K562 (cell line): Measurements from ENCODE around the gene FPGS. TPM values are rescaled to one million over a fixed set of nuclear protein-coding genes. Genes with fewer than 3 reads are reported as not detected.

Experiments
- BHLHE40 ChIP-seq: IDR thresholded peaks from 2 replicates; pipeline ENCODE4 v1.6.1; 2011; ENCODE audit warnings: low read length, improper control_type of control experiment
- CBFB ChIP-seq: sonication (generic); formaldehyde crosslinking; IDR thresholded peaks from 2 replicates; pipeline ENCODE4 v1.4.0; 2020; ENCODE audit warnings: mild to moderate bottlenecking, missing genetic modification reagents
- GATA2 ChIP-seq: sonication (generic); formaldehyde crosslinking; IDR thresholded peaks from 2 replicates; pipeline ENCODE4 v1.4.0; 2020; ENCODE audit warnings: mild to moderate bottlenecking, missing genetic modification reagents
- POLR2G ChIP-seq: fragments of 200-400 bp; formaldehyde crosslinking; IDR thresholded peaks from 2 replicates; pipeline ENCODE4 v1.6.1; 2017; ENCODE audit warnings: low read depth, mild to moderate bottlenecking, antibody characterized with exemption, low read length, moderate library complexity
- RAD51 ChIP-seq: fragments of 450-650 bp; IDR thresholded peaks from 2 replicates; pipeline ENCODE4 v1.7.1; 2016; ENCODE audit warnings: low read depth, mild to moderate bottlenecking, borderline replicate concordance
- SNIP1 ChIP-seq: fragments of 450-650 bp; IDR thresholded peaks from 2 replicates; pipeline ENCODE4 v1.7.1; 2017; ENCODE audit warnings: low read depth, mild to moderate bottlenecking
- ZNF57 ChIP-seq: fragments of 450-650 bp; formaldehyde crosslinking; IDR thresholded peaks from 2 replicates; pipeline ENCODE4 v1.4.0; 2020; ENCODE audit warnings: mild to moderate bottlenecking, moderate library complexity
- polyA plus RNA-seq, 8 experiments: library from polyadenylated mRNA; depleted of rRNA in 4 of 8; stranded (reverse) in 5 of 8; unstranded in 3 of 8; fragments of >200 nt; fragmentation: Nextera tagmentation in 2 of 8; fragmentation: Illumina TruSeq in 1 of 8; extraction: Ambion mirVana in 2 of 8; extraction: Trizol in 1 of 8; gene quantifications; 2 replicates each; pipeline versions ENCODE4 v1.2.1 to v1.2.3, GENCODE V29; 2011 to 2014; ENCODE audit warnings: inconsistent platforms in 1 of 8, missing spikeins in 1 of 8
- total RNA-seq, 7 experiments: library from RNA; depleted of rRNA in 6 of 7; stranded (reverse); fragments of >200 nt in 6 of 7; fragmentation: Illumina TruSeq in 2 of 7; extraction: Trizol in 2 of 7; gene quantifications; 2 replicates each; pipeline versions ENCODE4 v1.2.1 to v1.2.3, GENCODE V29; 2011 to 2021; ENCODE audit warnings: low replicate concordance in 1 of 7
- TF ChIP-seq, protein P1 (sequence below): fragments of 450-650 bp; IDR thresholded peaks from 2 replicates; pipeline ENCODE4 v1.6.1; 2017; ENCODE audit warnings: antibody characterized with exemption, mild to moderate bottlenecking
- TF ChIP-seq, protein P2 (sequence below), 2 experiments: IDR thresholded peaks; 2 replicates each; pipeline ENCODE4 v1.6.1; 2011; ENCODE audit warnings: borderline replicate concordance in 1 of 2, control low read depth in 1 of 2, low read depth in 1 of 2, low read length in 1 of 2, mild to moderate bottlenecking in 1 of 2, mixed read lengths in 1 of 2, moderate library complexity in 1 of 2; ENCODE audit not compliant: insufficient read depth in 1 of 2, insufficient read length in 1 of 2, poor library complexity in 1 of 2, severe bottlenecking in 1 of 2; ENCODE audit errors: extremely low read depth in 1 of 2
- TF ChIP-seq, protein P3 (sequence below): sonication (generic); formaldehyde crosslinking; IDR thresholded peaks from 2 replicates; pipeline ENCODE4 v1.4.0; 2020; ENCODE audit warnings: mild to moderate bottlenecking, missing genetic modification reagents
- TF ChIP-seq, protein P4 (sequence below): sonication (generic); formaldehyde crosslinking; IDR thresholded peaks from 2 replicates; pipeline ENCODE4 v1.8.1; 2023; ENCODE audit warnings: mild to moderate bottlenecking, missing genetic modification reagents
- TF ChIP-seq, protein P5 (sequence below): IDR thresholded peaks from 3 replicates; pipeline ENCODE4 v1.6.1; 2011; ENCODE audit warnings: borderline replicate concordance, mild to moderate bottlenecking, moderate library complexity; ENCODE audit not compliant: insufficient read length; ENCODE audit errors: extremely low read depth

FPGS gene
- total and polyA plus RNA-seq, 9 of the 15 experiments (the other 6 are each of a cell fraction or from before 2014, with no cell fraction given) = 0.84 to 86.4 (median 59.2) TPM

DNA sequence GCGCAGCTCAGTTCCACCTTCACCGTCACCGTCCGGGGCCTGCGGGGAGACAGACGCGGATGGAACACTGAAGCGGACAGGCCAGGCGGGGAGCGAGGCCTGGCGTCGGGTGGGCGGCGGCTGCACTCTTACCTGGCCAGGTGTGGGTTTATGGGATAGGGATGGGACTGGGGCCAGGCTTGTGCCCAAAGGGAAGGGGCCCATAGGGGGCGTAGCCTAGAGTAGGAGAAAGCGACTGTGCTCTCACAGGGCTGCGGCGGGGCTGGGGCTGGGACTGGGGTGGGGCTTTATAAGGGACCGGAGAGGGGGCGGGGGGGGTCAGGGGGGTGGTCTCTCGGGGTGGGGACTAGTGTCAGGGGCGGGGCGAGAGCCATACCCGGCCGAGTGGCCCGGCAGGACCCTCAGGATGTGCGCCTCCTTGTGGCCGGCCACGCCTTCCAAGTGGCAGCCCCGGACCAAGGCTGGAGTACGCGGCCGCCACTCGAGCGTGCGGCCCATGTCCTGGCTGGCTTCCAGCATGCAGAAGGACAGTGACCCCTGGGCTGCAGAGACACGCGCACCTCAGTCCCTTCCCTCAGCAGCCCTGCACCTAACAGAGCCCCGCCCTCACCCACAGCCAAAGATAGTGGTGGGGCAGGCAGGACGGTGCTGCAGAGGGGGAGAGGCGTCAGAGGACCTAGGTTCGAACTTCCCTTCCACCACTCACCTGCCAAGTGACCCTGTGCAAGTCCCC is 22.8 kb downstream of the FPGS start (continued):
- TF ChIP-seq BHLHE40 (peak; percentile 58), SNIP1 (no peak), POLR2G (peak; percentile 69), ZNF57 (CRISPR knock-in tag) (no peak), CBFB (CRISPR knock-in tag) (no peak), GATA2 (CRISPR knock-in tag) (no peak), RAD51 (no peak)
- TF ChIP-seq, protein P1, sequence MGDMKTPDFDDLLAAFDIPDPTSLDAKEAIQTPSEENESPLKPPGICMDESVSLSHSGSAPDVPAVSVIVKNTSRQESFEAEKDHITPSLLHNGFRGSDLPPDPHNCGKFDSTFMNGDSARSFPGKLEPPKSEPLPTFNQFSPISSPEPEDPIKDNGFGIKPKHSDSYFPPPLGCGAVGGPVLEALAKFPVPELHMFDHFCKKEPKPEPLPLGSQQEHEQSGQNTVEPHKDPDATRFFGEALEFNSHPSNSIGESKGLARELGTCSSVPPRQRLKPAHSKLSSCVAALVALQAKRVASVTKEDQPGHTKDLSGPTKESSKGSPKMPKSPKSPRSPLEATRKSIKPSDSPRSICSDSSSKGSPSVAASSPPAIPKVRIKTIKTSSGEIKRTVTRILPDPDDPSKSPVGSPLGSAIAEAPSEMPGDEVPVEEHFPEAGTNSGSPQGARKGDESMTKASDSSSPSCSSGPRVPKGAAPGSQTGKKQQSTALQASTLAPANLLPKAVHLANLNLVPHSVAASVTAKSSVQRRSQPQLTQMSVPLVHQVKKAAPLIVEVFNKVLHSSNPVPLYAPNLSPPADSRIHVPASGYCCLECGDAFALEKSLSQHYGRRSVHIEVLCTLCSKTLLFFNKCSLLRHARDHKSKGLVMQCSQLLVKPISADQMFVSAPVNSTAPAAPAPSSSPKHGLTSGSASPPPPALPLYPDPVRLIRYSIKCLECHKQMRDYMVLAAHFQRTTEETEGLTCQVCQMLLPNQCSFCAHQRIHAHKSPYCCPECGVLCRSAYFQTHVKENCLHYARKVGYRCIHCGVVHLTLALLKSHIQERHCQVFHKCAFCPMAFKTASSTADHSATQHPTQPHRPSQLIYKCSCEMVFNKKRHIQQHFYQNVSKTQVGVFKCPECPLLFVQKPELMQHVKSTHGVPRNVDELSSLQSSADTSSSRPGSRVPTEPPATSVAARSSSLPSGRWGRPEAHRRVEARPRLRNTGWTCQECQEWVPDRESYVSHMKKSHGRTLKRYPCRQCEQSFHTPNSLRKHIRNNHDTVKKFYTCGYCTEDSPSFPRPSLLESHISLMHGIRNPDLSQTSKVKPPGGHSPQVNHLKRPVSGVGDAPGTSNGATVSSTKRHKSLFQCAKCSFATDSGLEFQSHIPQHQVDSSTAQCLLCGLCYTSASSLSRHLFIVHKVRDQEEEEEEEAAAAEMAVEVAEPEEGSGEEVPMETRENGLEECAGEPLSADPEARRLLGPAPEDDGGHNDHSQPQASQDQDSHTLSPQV = 0 out of 2 replicates have a peak, but pooled peaks have one; percentile 12
- TF ChIP-seq, protein P2, sequence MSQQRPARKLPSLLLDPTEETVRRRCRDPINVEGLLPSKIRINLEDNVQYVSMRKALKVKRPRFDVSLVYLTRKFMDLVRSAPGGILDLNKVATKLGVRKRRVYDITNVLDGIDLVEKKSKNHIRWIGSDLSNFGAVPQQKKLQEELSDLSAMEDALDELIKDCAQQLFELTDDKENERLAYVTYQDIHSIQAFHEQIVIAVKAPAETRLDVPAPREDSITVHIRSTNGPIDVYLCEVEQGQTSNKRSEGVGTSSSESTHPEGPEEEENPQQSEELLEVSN (IDR thresholded peaks at IDR 0.05; ENCODE audit: borderline replicate concordance in 1 of 2, extremely low read depth in 1 of 2, insufficient read depth in 1 of 2, insufficient read length in 1 of 2, low read depth in 1 of 2, low read length in 1 of 2, poor library complexity in 1 of 2, severe bottlenecking in 1 of 2) = peak in 1 of 2 experiments; percentile 27
- TF ChIP-seq, protein P3, sequence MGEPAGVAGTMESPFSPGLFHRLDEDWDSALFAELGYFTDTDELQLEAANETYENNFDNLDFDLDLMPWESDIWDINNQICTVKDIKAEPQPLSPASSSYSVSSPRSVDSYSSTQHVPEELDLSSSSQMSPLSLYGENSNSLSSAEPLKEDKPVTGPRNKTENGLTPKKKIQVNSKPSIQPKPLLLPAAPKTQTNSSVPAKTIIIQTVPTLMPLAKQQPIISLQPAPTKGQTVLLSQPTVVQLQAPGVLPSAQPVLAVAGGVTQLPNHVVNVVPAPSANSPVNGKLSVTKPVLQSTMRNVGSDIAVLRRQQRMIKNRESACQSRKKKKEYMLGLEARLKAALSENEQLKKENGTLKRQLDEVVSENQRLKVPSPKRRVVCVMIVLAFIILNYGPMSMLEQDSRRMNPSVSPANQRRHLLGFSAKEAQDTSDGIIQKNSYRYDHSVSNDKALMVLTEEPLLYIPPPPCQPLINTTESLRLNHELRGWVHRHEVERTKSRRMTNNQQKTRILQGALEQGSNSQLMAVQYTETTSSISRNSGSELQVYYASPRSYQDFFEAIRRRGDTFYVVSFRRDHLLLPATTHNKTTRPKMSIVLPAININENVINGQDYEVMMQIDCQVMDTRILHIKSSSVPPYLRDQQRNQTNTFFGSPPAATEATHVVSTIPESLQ (CRISPR knock-in tag) = no peak
- TF ChIP-seq, protein P4, sequence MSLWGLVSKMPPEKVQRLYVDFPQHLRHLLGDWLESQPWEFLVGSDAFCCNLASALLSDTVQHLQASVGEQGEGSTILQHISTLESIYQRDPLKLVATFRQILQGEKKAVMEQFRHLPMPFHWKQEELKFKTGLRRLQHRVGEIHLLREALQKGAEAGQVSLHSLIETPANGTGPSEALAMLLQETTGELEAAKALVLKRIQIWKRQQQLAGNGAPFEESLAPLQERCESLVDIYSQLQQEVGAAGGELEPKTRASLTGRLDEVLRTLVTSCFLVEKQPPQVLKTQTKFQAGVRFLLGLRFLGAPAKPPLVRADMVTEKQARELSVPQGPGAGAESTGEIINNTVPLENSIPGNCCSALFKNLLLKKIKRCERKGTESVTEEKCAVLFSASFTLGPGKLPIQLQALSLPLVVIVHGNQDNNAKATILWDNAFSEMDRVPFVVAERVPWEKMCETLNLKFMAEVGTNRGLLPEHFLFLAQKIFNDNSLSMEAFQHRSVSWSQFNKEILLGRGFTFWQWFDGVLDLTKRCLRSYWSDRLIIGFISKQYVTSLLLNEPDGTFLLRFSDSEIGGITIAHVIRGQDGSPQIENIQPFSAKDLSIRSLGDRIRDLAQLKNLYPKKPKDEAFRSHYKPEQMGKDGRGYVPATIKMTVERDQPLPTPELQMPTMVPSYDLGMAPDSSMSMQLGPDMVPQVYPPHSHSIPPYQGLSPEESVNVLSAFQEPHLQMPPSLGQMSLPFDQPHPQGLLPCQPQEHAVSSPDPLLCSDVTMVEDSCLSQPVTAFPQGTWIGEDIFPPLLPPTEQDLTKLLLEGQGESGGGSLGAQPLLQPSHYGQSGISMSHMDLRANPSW (CRISPR knock-in tag) = no peak
- TF ChIP-seq, protein P5, sequence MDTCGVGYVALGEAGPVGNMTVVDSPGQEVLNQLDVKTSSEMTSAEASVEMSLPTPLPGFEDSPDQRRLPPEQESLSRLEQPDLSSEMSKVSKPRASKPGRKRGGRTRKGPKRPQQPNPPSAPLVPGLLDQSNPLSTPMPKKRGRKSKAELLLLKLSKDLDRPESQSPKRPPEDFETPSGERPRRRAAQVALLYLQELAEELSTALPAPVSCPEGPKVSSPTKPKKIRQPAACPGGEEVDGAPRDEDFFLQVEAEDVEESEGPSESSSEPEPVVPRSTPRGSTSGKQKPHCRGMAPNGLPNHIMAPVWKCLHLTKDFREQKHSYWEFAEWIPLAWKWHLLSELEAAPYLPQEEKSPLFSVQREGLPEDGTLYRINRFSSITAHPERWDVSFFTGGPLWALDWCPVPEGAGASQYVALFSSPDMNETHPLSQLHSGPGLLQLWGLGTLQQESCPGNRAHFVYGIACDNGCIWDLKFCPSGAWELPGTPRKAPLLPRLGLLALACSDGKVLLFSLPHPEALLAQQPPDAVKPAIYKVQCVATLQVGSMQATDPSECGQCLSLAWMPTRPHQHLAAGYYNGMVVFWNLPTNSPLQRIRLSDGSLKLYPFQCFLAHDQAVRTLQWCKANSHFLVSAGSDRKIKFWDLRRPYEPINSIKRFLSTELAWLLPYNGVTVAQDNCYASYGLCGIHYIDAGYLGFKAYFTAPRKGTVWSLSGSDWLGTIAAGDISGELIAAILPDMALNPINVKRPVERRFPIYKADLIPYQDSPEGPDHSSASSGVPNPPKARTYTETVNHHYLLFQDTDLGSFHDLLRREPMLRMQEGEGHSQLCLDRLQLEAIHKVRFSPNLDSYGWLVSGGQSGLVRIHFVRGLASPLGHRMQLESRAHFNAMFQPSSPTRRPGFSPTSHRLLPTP = peak; percentile 28
